ENCODE data around the gene RASA4B. TPM values are rescaled to one million over a fixed set of nuclear protein-coding genes. Genes with fewer than 3 reads are reported as not detected.
A peak's percentile ranks its signal among the peaks of the same experiment; 100 is the strongest.

The RASA4B gene
- total RNA-seq, 1 experiment from 2014 or later = 0.76 TPM

- H3K27me3 Mint-ChIP-seq (ENCODE audit: unreplicated experiment) = no peaks in the 10 kb centered on the region
- no peaks in the 10 kb centered on the region for H3K9me3 Mint-ChIP-seq (ENCODE audit: low read depth, unreplicated experiment)
- no peak overlapping the region for H3K4me3 Mint-ChIP-seq (ENCODE audit: low read depth, unreplicated experiment)
- no peak overlapping the region for H3K27ac Mint-ChIP-seq (ENCODE audit: unreplicated experiment)
- intact Hi-C loops (cut with micrococcal nuclease; ENCODE audit: unreplicated experiment) = no loop called here
- BruUV-seq (replicated peaks) = no TSS peak
- CTCF ChIA-PET = no interaction called here
- no peak for TF ChIP-seq CTCF (IDR thresholded peaks at IDR 0.05; ENCODE audit: unreplicated experiment)
- H3K4me1 Mint-ChIP-seq (ENCODE audit: low read depth, unreplicated experiment) = no peaks in the 10 kb centered on the region
- peaks cover 7% of the 10 kb centered on the region for H3K36me3 Mint-ChIP-seq (ENCODE audit: insufficient read depth, unreplicated experiment)
- DNase-seq = no peak
Observed at GRCh38 chr7:102472126-102473041, 45.2 kb downstream of the RASA4B start.

GRCh38 chr7:102471791-102472125 is 45.8 kb downstream of the RASA4B start:
- H3K4me1 Mint-ChIP-seq (ENCODE audit: low read depth, unreplicated experiment) = no peaks in the 10 kb centered on the region
- H3K36me3 Mint-ChIP-seq (ENCODE audit: insufficient read depth, unreplicated experiment) = peaks cover 13% of the 10 kb centered on the region
- no peak overlapping the region for H3K4me3 Mint-ChIP-seq (ENCODE audit: low read depth, unreplicated experiment)
- BruUV-seq (replicated peaks) = no TSS peak
- CTCF ChIA-PET = no interaction called here
- no peak overlapping the region for H3K27ac Mint-ChIP-seq (ENCODE audit: unreplicated experiment)
- no peaks in the 10 kb centered on the region for H3K27me3 Mint-ChIP-seq (ENCODE audit: unreplicated experiment)
- intact Hi-C loops (cut with micrococcal nuclease; ENCODE audit: unreplicated experiment) = no loop called here
- no peaks in the 10 kb centered on the region for H3K9me3 Mint-ChIP-seq (ENCODE audit: low read depth, unreplicated experiment)
- DNase-seq = no peak
- TF ChIP-seq CTCF (IDR thresholded peaks at IDR 0.05; ENCODE audit: unreplicated experiment) = no peak

- BruUV-seq (replicated peaks) = no TSS peak
- no peaks in the 10 kb centered on the region for H3K27me3 Mint-ChIP-seq (ENCODE audit: unreplicated experiment)
- intact Hi-C loops (cut with micrococcal nuclease; ENCODE audit: unreplicated experiment) = no loop called here
- no peak for DNase-seq
- no peaks in the 10 kb centered on the region for H3K9me3 Mint-ChIP-seq (ENCODE audit: low read depth, unreplicated experiment)
- H3K27ac Mint-ChIP-seq (ENCODE audit: unreplicated experiment) = no peak overlapping the region
- H3K4me3 Mint-ChIP-seq (ENCODE audit: low read depth, unreplicated experiment) = no peak overlapping the region
- CTCF ChIA-PET = no interaction called here
- H3K36me3 Mint-ChIP-seq (ENCODE audit: insufficient read depth, unreplicated experiment) = peaks cover 21% of the 10 kb centered on the region
- no peak for TF ChIP-seq CTCF (IDR thresholded peaks at IDR 0.05; ENCODE audit: unreplicated experiment)
- H3K4me1 Mint-ChIP-seq (ENCODE audit: low read depth, unreplicated experiment) = no peaks in the 10 kb centered on the region
Observed at GRCh38 chr7:102469972-102470825, 47.4 kb downstream of the RASA4B start.

- peaks cover 28% of the 10 kb centered on the region for H3K36me3 Mint-ChIP-seq (ENCODE audit: insufficient read depth, unreplicated experiment)
- intact Hi-C loops (cut with micrococcal nuclease; ENCODE audit: unreplicated experiment) = no loop called here
- CTCF ChIA-PET = no interaction called here
- no peak overlapping the region for H3K4me3 Mint-ChIP-seq (ENCODE audit: low read depth, unreplicated experiment)
- H3K27ac Mint-ChIP-seq (ENCODE audit: unreplicated experiment) = peak overlapping the region; percentile 42
- no peaks in the 10 kb centered on the region for H3K9me3 Mint-ChIP-seq (ENCODE audit: low read depth, unreplicated experiment)
- BruUV-seq (replicated peaks) = no TSS peak
- TF ChIP-seq CTCF (IDR thresholded peaks at IDR 0.05; ENCODE audit: unreplicated experiment) = no peak
- no peak for DNase-seq
- H3K4me1 Mint-ChIP-seq (ENCODE audit: low read depth, unreplicated experiment) = no peaks in the 10 kb centered on the region
- H3K27me3 Mint-ChIP-seq (ENCODE audit: unreplicated experiment) = no peaks in the 10 kb centered on the region
Observed at GRCh38 chr7:102469351-102469971, 48.1 kb downstream of the RASA4B start.

All from Calu3 (cell line).